Fibroblast of lung (primary cell): ENCODE measurements around the gene KDM2A. TPM values are rescaled to one million over a fixed set of nuclear protein-coding genes. Genes with fewer than 3 reads are reported as not detected.

ENCODE experiments used
- DNase-seq, 2 donors: peaks; one replicate each; pipeline versions ENCODE4 v3.0.0 to v3.0.0-alpha.2; 2010; ENCODE audit warnings: low read depth in 2 of 2
- H2AFZ ChIP-seq: 2 replicates; pipeline ENCODE4 v1.5.1; 2012; ENCODE audit warnings: low read length, control low read depth, inconsistent platforms
- H3K27ac ChIP-seq: 2 replicates; pipeline ENCODE4 v1.5.1; 2011; ENCODE audit warnings: low read length, control low read depth; ENCODE audit not compliant: insufficient read depth
- H3K27me3 ChIP-seq: 2 replicates; pipeline ENCODE4 v1.5.1; 2011; ENCODE audit warnings: mild to moderate bottlenecking, low read length; ENCODE audit not compliant: control insufficient read depth, insufficient read depth
- H3K36me3 ChIP-seq: 2 replicates; pipeline ENCODE4 v1.5.1; 2011; ENCODE audit warnings: low read length; ENCODE audit not compliant: control insufficient read depth, insufficient read depth
- H3K4me1 ChIP-seq: 2 replicates; pipeline ENCODE4 v1.5.1; 2011; ENCODE audit warnings: low read length; ENCODE audit not compliant: control insufficient read depth, insufficient read depth; ENCODE audit errors: extremely low read depth
- H3K4me2 ChIP-seq: 2 replicates; pipeline ENCODE4 v1.5.1; 2011; ENCODE audit warnings: low read length, control low read depth; ENCODE audit not compliant: insufficient read depth; ENCODE audit errors: extremely low read depth
- H3K4me3 ChIP-seq, 4 experiments: fragments of 200-600 bp in 1 of 4; sonication (generic) in 1 of 4; replicated peaks in 1 of 4; 2 replicates each; pipeline ENCODE4 v1.5.1; 2011 to 2016; ENCODE audit warnings: low read length in 4 of 4, low read depth in 3 of 4, mild to moderate bottlenecking in 3 of 4, control low read depth in 2 of 4, inconsistent platforms in 1 of 4, mixed read lengths in 1 of 4; ENCODE audit not compliant: insufficient read depth in 1 of 4; ENCODE audit errors: control extremely low read depth in 1 of 4
- H3K79me2 ChIP-seq: 2 replicates; pipeline ENCODE4 v1.5.1; 2012; ENCODE audit warnings: mild to moderate bottlenecking, low read length, inconsistent platforms; ENCODE audit not compliant: control insufficient read depth, insufficient read depth
- H3K9ac ChIP-seq: 2 replicates; pipeline ENCODE4 v1.5.1; 2011; ENCODE audit warnings: mild to moderate bottlenecking, low read length, control low read depth; ENCODE audit not compliant: insufficient read depth
- H3K9me3 ChIP-seq: 2 replicates; pipeline ENCODE4 v1.5.1; 2012; ENCODE audit warnings: low read depth, low read length; ENCODE audit not compliant: control insufficient read depth, insufficient read depth
- H4K20me1 ChIP-seq: 2 replicates; pipeline ENCODE4 v1.5.1; 2011; ENCODE audit warnings: low read length; ENCODE audit not compliant: control insufficient read depth, insufficient read depth; ENCODE audit errors: extremely low read depth
- EZH2 ChIP-seq: IDR thresholded peaks from 2 replicates; pipeline ENCODE4 v1.5.1; 2012; ENCODE audit warnings: low read length, control low read depth, mild to moderate bottlenecking; ENCODE audit errors: missing control alignments
- polyA minus RNA-seq: library from RNA; depleted of rRNA, polyadenylated mRNA; stranded (reverse); fragments of >200 nt; gene quantifications from 2 replicates; pipeline ENCODE4 v1.2.3, GENCODE V29; 2011; ENCODE audit warnings: low replicate concordance
- polyA plus RNA-seq, 2 donors: library from polyadenylated mRNA; depleted of rRNA in 1 of 2; stranded (reverse) in 1 of 2; unstranded in 1 of 2; fragments of >200 nt; gene quantifications; 2 replicates each; pipeline ENCODE4 v1.2.1, GENCODE V29; 2011 to 2012; ENCODE audit warnings: missing spikeins in 1 of 2
- total RNA-seq: library from RNA; depleted of rRNA; stranded (reverse); fragments of >200 nt; gene quantifications from 2 replicates; pipeline ENCODE4 v1.2.1, GENCODE V29; 2014
- TF ChIP-seq, protein P1 (sequence below), 2 donors: IDR thresholded peaks in 1 of 2; conservative IDR thresholded peaks in 1 of 2; 1 replicate in 1 of 2; 2 replicates in 1 of 2; pipeline ENCODE4 v1.5.1; 2011 to 2012; ENCODE audit warnings: low read length in 2 of 2, control low read depth in 1 of 2, inconsistent platforms in 1 of 2, low read depth in 1 of 2, mild to moderate bottlenecking in 1 of 2

KDM2A gene
- total RNA-seq (33.1 and 42.6 TPM in 2 replicates), polyA plus RNA-seq (36.4 and 39.2 TPM in 2 replicates), polyA minus RNA-seq (92.0 and 105 TPM in 2 replicates)
- 28.7 and 29.9 TPM in 2 replicates for polyA plus RNA-seq (2012)

GRCh38 chr11:67118801-67119584 lies at the start of gene KDM2A:
Gene KDM2A, plus strand, starts transcription at chr11:67119263. Its CDS starts 2,054 bp downstream, at chr11:67121317.
- Histone ChIP-seq H3K4me3 (peak within 1 kb of the TSS; percentile 81 to 99 (median 96)), H3K9me3 (no peaks in the 10 kb centered on the region), H4K20me1 (no peaks in the 10 kb centered on the region), H3K9ac (peak within 1 kb of the TSS; percentile 94), H2AFZ (peak within 1 kb of the TSS; percentile 76), H3K27ac (peak within 1 kb of the TSS; percentile 87), H3K27me3 (no peaks in the 10 kb centered on the region), H3K79me2 (peaks cover 48% of the 10 kb centered on the region), H3K36me3 (no peaks in the 10 kb centered on the region), H3K4me2 (peak within 1 kb of the TSS; percentile 62), H3K4me1 (peaks cover 5% of the 10 kb centered on the region)
- peak; percentile 98 to 99 for DNase-seq
- TF ChIP-seq, protein P1, sequence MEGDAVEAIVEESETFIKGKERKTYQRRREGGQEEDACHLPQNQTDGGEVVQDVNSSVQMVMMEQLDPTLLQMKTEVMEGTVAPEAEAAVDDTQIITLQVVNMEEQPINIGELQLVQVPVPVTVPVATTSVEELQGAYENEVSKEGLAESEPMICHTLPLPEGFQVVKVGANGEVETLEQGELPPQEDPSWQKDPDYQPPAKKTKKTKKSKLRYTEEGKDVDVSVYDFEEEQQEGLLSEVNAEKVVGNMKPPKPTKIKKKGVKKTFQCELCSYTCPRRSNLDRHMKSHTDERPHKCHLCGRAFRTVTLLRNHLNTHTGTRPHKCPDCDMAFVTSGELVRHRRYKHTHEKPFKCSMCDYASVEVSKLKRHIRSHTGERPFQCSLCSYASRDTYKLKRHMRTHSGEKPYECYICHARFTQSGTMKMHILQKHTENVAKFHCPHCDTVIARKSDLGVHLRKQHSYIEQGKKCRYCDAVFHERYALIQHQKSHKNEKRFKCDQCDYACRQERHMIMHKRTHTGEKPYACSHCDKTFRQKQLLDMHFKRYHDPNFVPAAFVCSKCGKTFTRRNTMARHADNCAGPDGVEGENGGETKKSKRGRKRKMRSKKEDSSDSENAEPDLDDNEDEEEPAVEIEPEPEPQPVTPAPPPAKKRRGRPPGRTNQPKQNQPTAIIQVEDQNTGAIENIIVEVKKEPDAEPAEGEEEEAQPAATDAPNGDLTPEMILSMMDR (conservative IDR thresholded peaks at IDR 0.05 in 1 of 2, IDR thresholded peaks at IDR 0.05 in 1 of 2; ENCODE audit: low read depth in 1 of 2, low read length in 2 of 2), result no peak
- no peak for TF ChIP-seq EZH2

GRCh38 chr11:67071420-67072284 lies 47.4 kb upstream of the KDM2A start:
- peak; percentile 53 to 64 for DNase-seq
- Histone ChIP-seq H4K20me1 (no peaks in the 10 kb centered on the region), H3K4me3 (no peak overlapping the region), H3K27ac (no peak overlapping the region), H3K27me3 (no peaks in the 10 kb centered on the region), H3K9me3 (no peaks in the 10 kb centered on the region), H3K36me3 (no peaks in the 10 kb centered on the region), H2AFZ (no peak overlapping the region), H3K79me2 (no peaks in the 10 kb centered on the region), H3K9ac (no peak overlapping the region), H3K4me1 (no peaks in the 10 kb centered on the region), H3K4me2 (no peak overlapping the region)
- TF ChIP-seq EZH2, result no peak
- TF ChIP-seq, protein P1 (conservative IDR thresholded peaks at IDR 0.05 in 1 of 2, IDR thresholded peaks at IDR 0.05 in 1 of 2; ENCODE audit: low read depth in 1 of 2, low read length in 2 of 2), result peak; percentile 65 to 78

GRCh38 chr11:67072295-67072694 lies 46.8 kb upstream of the KDM2A start:
- Histone ChIP-seq H3K27ac (no peak overlapping the region), H2AFZ (no peak overlapping the region), H3K36me3 (no peaks in the 10 kb centered on the region), H3K9ac (no peak overlapping the region), H3K4me3 (no peak overlapping the region), H4K20me1 (no peaks in the 10 kb centered on the region), H3K27me3 (no peaks in the 10 kb centered on the region), H3K9me3 (no peaks in the 10 kb centered on the region), H3K4me1 (no peaks in the 10 kb centered on the region), H3K4me2 (no peak overlapping the region), H3K79me2 (no peaks in the 10 kb centered on the region)
- no peak for TF ChIP-seq EZH2
- TF ChIP-seq, protein P1 (conservative IDR thresholded peaks at IDR 0.05 in 1 of 2, IDR thresholded peaks at IDR 0.05 in 1 of 2; ENCODE audit: low read depth in 1 of 2, low read length in 2 of 2), result no peak
- no peak for DNase-seq
